H9 (cell line): ENCODE measurements around the gene PIN4. TPM values are rescaled to one million over a fixed set of nuclear protein-coding genes. Genes with fewer than 3 reads are reported as not detected.

ENCODE experiments used
- DNase-seq: peaks from one replicate; pipeline ENCODE4 v3.0.0-alpha.2; 2017
- H2AFZ ChIP-seq: one replicate; pipeline ENCODE4 v1.6.1; 2013; ENCODE audit warnings: mild to moderate bottlenecking, low read length, control low read depth, moderate library complexity
- H2AK5ac ChIP-seq: 2 replicates; pipeline ENCODE4 v1.6.1; 2013; ENCODE audit warnings: low read length, control low read depth, mixed read lengths; ENCODE audit not compliant: insufficient read length
- H2BK120ac ChIP-seq: one replicate; pipeline ENCODE4 v1.6.1; 2013; ENCODE audit warnings: low read depth, mild to moderate bottlenecking, low read length, control low read depth, inconsistent platforms; ENCODE audit not compliant: poor library complexity, severe bottlenecking
- H2BK12ac ChIP-seq: 2 replicates; pipeline ENCODE4 v1.6.1; 2013; ENCODE audit warnings: low read length, control low read depth, mixed read lengths, low read depth; ENCODE audit not compliant: insufficient read length
- H2BK15ac ChIP-seq: 2 replicates; pipeline ENCODE4 v1.6.1; 2013; ENCODE audit warnings: low read depth, low read length, control low read depth
- H2BK20ac ChIP-seq: one replicate; pipeline ENCODE4 v1.6.1; 2013; ENCODE audit warnings: low read depth, mild to moderate bottlenecking, low read length, control low read depth, inconsistent platforms; ENCODE audit not compliant: poor library complexity, severe bottlenecking
- H2BK5ac ChIP-seq: 2 replicates; pipeline ENCODE4 v1.6.1; 2013; ENCODE audit warnings: low read length, control low read depth, mixed read lengths; ENCODE audit not compliant: insufficient read length
- H3K14ac ChIP-seq: 2 replicates; pipeline ENCODE4 v1.6.1; 2013; ENCODE audit warnings: low read length, control low read depth; ENCODE audit not compliant: insufficient read depth
- H3K18ac ChIP-seq: 2 replicates; pipeline ENCODE4 v1.6.1; 2013; ENCODE audit warnings: low read depth, mild to moderate bottlenecking, mixed read lengths, low read length, control low read depth; ENCODE audit not compliant: insufficient read length
- H3K23ac ChIP-seq: 2 replicates; pipeline ENCODE4 v1.6.1; 2013; ENCODE audit warnings: low read length, control low read depth, mixed read lengths, low read depth; ENCODE audit not compliant: insufficient read length
- H3K23me2 ChIP-seq: 2 replicates; pipeline ENCODE4 v1.6.1; 2013; ENCODE audit warnings: low read depth, mild to moderate bottlenecking, mixed read lengths, low read length, control low read depth; ENCODE audit not compliant: insufficient read length, poor library complexity, severe bottlenecking
- H3K27ac ChIP-seq: 2 replicates; pipeline ENCODE4 v1.5.1; 2013; ENCODE audit warnings: low read length, control low read depth, mixed read lengths, low read depth; ENCODE audit not compliant: insufficient read length
- H3K27me3 ChIP-seq: 2 replicates; pipeline ENCODE4 v1.6.1; 2013; ENCODE audit warnings: low read length, control low read depth, inconsistent platforms; ENCODE audit not compliant: insufficient read depth
- H3K4ac ChIP-seq: 2 replicates; pipeline ENCODE4 v1.6.1; 2013; ENCODE audit warnings: low read depth, mild to moderate bottlenecking, control low read depth, inconsistent platforms, low read length, moderate library complexity
- H3K4me1 ChIP-seq: 2 replicates; pipeline ENCODE4 v1.6.1; 2013; ENCODE audit warnings: low read length, control low read depth, inconsistent platforms; ENCODE audit not compliant: insufficient read depth
- H3K4me2 ChIP-seq: 2 replicates; pipeline ENCODE4 v1.6.1; 2013; ENCODE audit warnings: low read length, control low read depth, mixed read lengths; ENCODE audit not compliant: insufficient read length, insufficient read depth
- H3K56ac ChIP-seq: 2 replicates; pipeline ENCODE4 v1.6.1; 2013; ENCODE audit warnings: low read depth, mild to moderate bottlenecking, mixed read lengths, low read length, control low read depth; ENCODE audit not compliant: insufficient read length
- H3K79me1 ChIP-seq: 2 replicates; pipeline ENCODE4 v1.6.1; 2013; ENCODE audit warnings: low read depth, mild to moderate bottlenecking, moderate library complexity, low read length, control low read depth, inconsistent platforms; ENCODE audit not compliant: insufficient read depth, poor library complexity, severe bottlenecking
- H3K79me2 ChIP-seq: 2 replicates; pipeline ENCODE4 v1.6.1; 2013; ENCODE audit warnings: low read length, control low read depth, inconsistent platforms; ENCODE audit not compliant: insufficient read depth
- H3K9ac ChIP-seq: 2 replicates; pipeline ENCODE4 v1.6.1; 2013; ENCODE audit warnings: low read length, control low read depth, mixed read lengths; ENCODE audit not compliant: insufficient read length; ENCODE audit errors: extremely low read depth
- H3K9me3 ChIP-seq: one replicate; pipeline ENCODE4 v1.6.1; 2013; ENCODE audit warnings: low read depth, low read length, inconsistent platforms; ENCODE audit not compliant: control insufficient read depth
- H3T11ph ChIP-seq: one replicate; pipeline ENCODE4 v1.6.1; 2013; ENCODE audit warnings: mild to moderate bottlenecking, low read length, control low read depth, inconsistent platforms
- H4K20me1 ChIP-seq: one replicate; pipeline ENCODE4 v1.6.1; 2013; ENCODE audit not compliant: control insufficient read depth, insufficient read length, insufficient read depth
- H4K5ac ChIP-seq: 2 replicates; pipeline ENCODE4 v1.6.1; 2013; ENCODE audit warnings: low read depth, mild to moderate bottlenecking, mixed read lengths, low read length, control low read depth; ENCODE audit not compliant: insufficient read length
- H4K8ac ChIP-seq: replicated peaks from 2 replicates; pipeline ENCODE4 v1.6.1; 2013; ENCODE audit warnings: low read length, control low read depth, mixed read lengths, low read depth; ENCODE audit not compliant: insufficient read length
- H4K91ac ChIP-seq: 2 replicates; pipeline ENCODE4 v1.6.1; 2013; ENCODE audit warnings: low read depth, mild to moderate bottlenecking, moderate library complexity, mixed read lengths, low read length, control low read depth; ENCODE audit not compliant: insufficient read length
- H3K27ac Mint-ChIP-seq, 3 experiments: 2 replicates in 2 of 3; 3 replicates in 1 of 3; pipeline ENCODE4 v1.8.0; 2020 to 2021; ENCODE audit warnings: mixed read lengths in 3 of 3, mild to moderate bottlenecking in 1 of 3, moderate library complexity in 1 of 3
- H3K27me3 Mint-ChIP-seq: 2 replicates; pipeline ENCODE4 v1.8.0; 2021; ENCODE audit warnings: low read depth, mild to moderate bottlenecking, moderate library complexity, mixed read lengths
- H3K36me3 Mint-ChIP-seq, 3 experiments: 2 replicates in 2 of 3; 3 replicates in 1 of 3; pipeline ENCODE4 v1.8.0; 2020 to 2021; ENCODE audit warnings: low read depth in 3 of 3, mixed read lengths in 3 of 3; ENCODE audit not compliant: insufficient read depth in 1 of 3
- H3K4me1 Mint-ChIP-seq, 2 experiments: 2 replicates each; pipeline ENCODE4 v1.8.0; 2020; ENCODE audit warnings: mixed read lengths in 2 of 2
- H3K4me3 Mint-ChIP-seq, 2 experiments: 2 replicates in 1 of 2; 3 replicates in 1 of 2; pipeline ENCODE4 v1.8.0; 2020 to 2021; ENCODE audit warnings: mild to moderate bottlenecking in 2 of 2, mixed read lengths in 2 of 2, moderate library complexity in 1 of 2
- H3K9me3 Mint-ChIP-seq, 2 experiments: 2 replicates in 1 of 2; 3 replicates in 1 of 2; pipeline ENCODE4 v1.8.0; 2020; ENCODE audit warnings: mild to moderate bottlenecking in 2 of 2, mixed read lengths in 2 of 2, moderate library complexity in 1 of 2
- CTCF ChIP-seq: fragments of 200-600 bp; sonication (generic); conservative IDR thresholded peaks from 3 replicates; pipeline ENCODE4 v1.8.0; 2021; ENCODE audit warnings: antibody characterized with exemption, mild to moderate bottlenecking
- WGBS: extraction: QIAGEN DNeasy Blood & Tissue Kit; methylation state at CpG from one replicate; pipeline ENCODE4 v1.1.7; 2013; ENCODE audit warnings: missing lambda C conversion rate, low lambda C conversion rate, mixed read lengths; ENCODE audit not compliant: insufficient read length; ENCODE audit errors: extremely low coverage; 5-methylcytosine and 5-hydroxymethylcytosine counted together
- total RNA-seq: library from RNA; stranded (reverse); gene quantifications from 2 replicates; pipeline ENCODE4 v1.2.1, GENCODE V29; 2021

Gene PIN4
- total RNA-seq, 1 experiment from 2014 or later, result 16.3 TPM

- no peak for TF ChIP-seq CTCF
- Histone ChIP-seq H4K5ac (no peak overlapping the region), H3K27ac (no peak overlapping the region), H4K8ac (no peak overlapping the region), H3K4ac (no peak overlapping the region), H3K9me3 (peaks cover 47% of the 10 kb centered on the region), H3K18ac (no peak overlapping the region), H2AFZ (no peak overlapping the region), H4K91ac (no peak overlapping the region), H4K20me1 (no peaks in the 10 kb centered on the region), H2AK5ac (no peak overlapping the region), H3K9ac (no peak overlapping the region), H2BK12ac (no peak overlapping the region), H3K79me1 (no peaks in the 10 kb centered on the region), H3K23me2 (no peaks in the 10 kb centered on the region), H3T11ph (no peak overlapping the region), H3K56ac (no peak overlapping the region), H2BK20ac (no peak overlapping the region), H3K4me1 (no peaks in the 10 kb centered on the region), H3K14ac (no peak overlapping the region), H2BK5ac (no peak overlapping the region), H3K27me3 (no peaks in the 10 kb centered on the region), H2BK15ac (no peak overlapping the region), H3K4me2 (no peak overlapping the region), H3K23ac (no peak overlapping the region), H2BK120ac (no peak overlapping the region), H3K79me2 (no peaks in the 10 kb centered on the region)
- Mint-ChIP-seq H3K4me1 (no peaks in the 10 kb centered on the region), H3K27me3 (peaks cover 19% of the 10 kb centered on the region), H3K9me3 (peaks cover 77 to 80% of the 10 kb centered on the region in 2 experiments), H3K27ac (no peak overlapping the region; a peak in 1 of 7 replicates), H3K4me3 (no peak overlapping the region), H3K36me3 (peaks cover 10 to 24% (median 11%) of the 10 kb centered on the region in 3 experiments; a peak in 5 of 7 replicates)
- no CpG with 5 or more reads among the region's 3 CpGs for WGBS
- DNase-seq, result no peak
These were observed 22.8 kb upstream of the PIN4 start for GRCh38 chrX:72158773-72159172.
